Kidney epithelial cell (primary cell): ENCODE results near the gene PRKCQ. TPM values are rescaled to one million over a fixed set of nuclear protein-coding genes. Genes with fewer than 3 reads are reported as not detected.
A peak's percentile ranks its signal among the peaks of the same experiment; 100 is the strongest.
"Not testable (repeated sequence)": the region's sequence is repeated elsewhere in the genome, so short reads cannot be mapped to it uniquely, and the experiment has no call there.

Source experiments
- DNase-seq: peaks from one replicate; pipeline ENCODE4 v3.0.0-alpha.2; 2010; ENCODE audit warnings: low read depth
- H3K27me3 ChIP-seq: 2 replicates; pipeline ENCODE4 v1.6.0; 2011; ENCODE audit warnings: low read length; ENCODE audit not compliant: control insufficient read depth, insufficient read depth
- H3K36me3 ChIP-seq: 2 replicates; pipeline ENCODE4 v1.5.1; 2011; ENCODE audit warnings: low read length; ENCODE audit not compliant: control insufficient read depth, insufficient read depth
- H3K4me3 ChIP-seq: 2 replicates; pipeline ENCODE4 v1.5.1; 2011; ENCODE audit warnings: low read depth, mild to moderate bottlenecking, control low read depth, low read length
- CTCF ChIP-seq: IDR thresholded peaks from 2 replicates; pipeline ENCODE4 v1.5.1; 2011; ENCODE audit warnings: mild to moderate bottlenecking, moderate library complexity, low read length, control low read depth, inconsistent platforms; ENCODE audit not compliant: insufficient read depth, poor library complexity, severe bottlenecking
- total RNA-seq: library from RNA; depleted of rRNA; stranded (reverse); fragments of >200 nt; gene quantifications from 2 replicates; pipeline ENCODE4 v1.2.3, GENCODE V29; 2015

The PRKCQ gene
- total RNA-seq, 1 donor from 2014 or later, result 8.1 TPM

DNA sequence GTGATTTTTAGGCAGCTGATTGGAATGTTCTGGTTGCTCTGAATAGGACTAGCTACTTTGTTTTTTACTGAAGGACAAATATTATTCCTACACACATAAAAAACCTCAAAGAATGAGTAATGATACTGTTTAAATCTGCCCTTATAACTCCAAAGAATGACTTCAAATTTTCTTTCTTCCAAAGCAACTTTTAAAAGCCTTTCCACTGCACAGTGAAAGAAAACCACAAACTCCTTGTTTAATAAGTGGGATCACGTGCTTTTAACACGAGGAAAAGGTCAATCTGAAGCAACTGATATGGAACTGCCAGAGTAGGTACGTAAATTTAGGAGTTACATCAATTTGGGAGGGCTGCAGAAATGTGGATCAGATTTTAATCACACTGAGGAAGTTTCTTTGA is 8.0 kb upstream of the PRKCQ start:
- DNase-seq, result no peak
- no peak overlapping the region for H3K4me3 ChIP-seq
- H3K36me3 ChIP-seq, result no peaks in the 10 kb centered on the region
- H3K27me3 ChIP-seq, result no peaks in the 10 kb centered on the region
- no peak for TF ChIP-seq CTCF

DNA sequence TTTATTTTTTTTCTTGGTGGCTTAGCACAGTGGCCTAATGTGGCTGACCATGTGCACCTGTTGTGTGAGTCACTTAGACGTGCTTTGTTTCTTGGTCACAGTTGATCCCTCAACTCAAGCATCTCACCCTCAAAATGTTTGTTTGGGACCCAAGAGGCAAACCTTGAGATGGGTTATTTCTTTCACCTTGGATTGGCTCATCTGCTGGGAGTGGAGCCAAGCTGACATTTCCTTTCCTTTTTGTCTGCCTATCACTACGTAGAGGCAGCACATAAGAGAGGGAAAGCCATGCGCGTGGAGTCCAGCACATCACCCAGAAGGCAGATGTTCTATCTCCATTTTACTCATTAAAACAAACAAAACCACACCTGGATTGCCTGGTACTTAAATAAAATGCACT is 6.4 kb upstream of the PRKCQ start:
- Histone ChIP-seq H3K4me3 (no peak overlapping the region), H3K36me3 (no peaks in the 10 kb centered on the region), H3K27me3 (no peaks in the 10 kb centered on the region)
- no peak for TF ChIP-seq CTCF
- DNase-seq, result no peak

GRCh38 chr10:6583447-6583846 is 3.4 kb upstream of the PRKCQ start:
- Histone ChIP-seq H3K4me3 (no peak overlapping the region), H3K36me3 (no peaks in the 10 kb centered on the region), H3K27me3 (no peaks in the 10 kb centered on the region)
- DNase-seq, result no peak
- no peak for TF ChIP-seq CTCF

GRCh38 chr10:6582913-6583312 is 2.8 kb upstream of the PRKCQ start:
- not testable (repeated sequence) for H3K27me3 ChIP-seq, DNase-seq, H3K4me3 ChIP-seq, H3K36me3 ChIP-seq

GRCh38 chr10:6582298-6582697 is 2.2 kb upstream of the PRKCQ start:
- no peak for TF ChIP-seq CTCF
- no peak for DNase-seq
- Histone ChIP-seq H3K36me3 (no peaks in the 10 kb centered on the region), H3K4me3 (no peak overlapping the region), H3K27me3 (no peaks in the 10 kb centered on the region)

- TF ChIP-seq CTCF, result no peak
- Histone ChIP-seq H3K4me3 (no peak overlapping the region), H3K36me3 (no peaks in the 10 kb centered on the region), H3K27me3 (no peaks in the 10 kb centered on the region)
- no peak for DNase-seq
Observed at GRCh38 chr10:6581778-6582228, 1.7 kb upstream of the PRKCQ start.

GRCh38 chr10:6581223-6581622 is 1.1 kb upstream of the PRKCQ start:
- H3K27me3 ChIP-seq, DNase-seq, H3K36me3 ChIP-seq: not testable (repeated sequence)
- peak overlapping the region; percentile 71 for H3K4me3 ChIP-seq
